T follicular helper cell (primary cell): ENCODE data around the gene SMCO1.
"Not testable (repeated sequence)": the region's sequence is repeated elsewhere in the genome, so short reads cannot be mapped to it uniquely, and the experiment has no call there.

Experiments used
- DNase-seq: peaks from one replicate; pipeline ENCODE4 v3.0.0-alpha.2; 2020; ENCODE audit warnings: low read depth

SMCO1 gene

GRCh38 chr3:196521291-196521690 is 6.1 kb upstream of the SMCO1 start:
- not testable (repeated sequence) for DNase-seq

DNA sequence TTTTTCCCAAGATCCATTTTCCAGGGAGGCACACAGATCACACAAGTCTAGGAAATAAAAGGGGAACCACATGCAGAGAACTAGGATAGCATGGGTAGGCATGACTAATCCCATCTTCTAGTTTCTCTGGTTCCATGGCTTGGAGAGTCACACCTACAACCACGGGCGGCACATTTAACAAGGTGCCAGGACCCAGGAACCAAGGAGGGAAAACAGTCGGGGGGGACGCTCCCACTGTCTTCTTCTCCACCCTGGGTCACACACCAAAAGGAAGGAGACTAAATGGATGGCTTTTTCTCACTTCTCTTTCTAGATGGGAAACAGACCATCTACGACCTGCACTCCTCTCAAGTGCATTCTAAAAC is 4.6 kb upstream of the SMCO1 start:
- no peak for DNase-seq

- DNase-seq, result peak; percentile 36
These were observed 4.0 kb upstream of the SMCO1 start for GRCh38 chr3:196518966-196519717.

GRCh38 chr3:196517919-196518318 is 2.8 kb upstream of the SMCO1 start:
- DNase-seq, result no peak

DNA sequence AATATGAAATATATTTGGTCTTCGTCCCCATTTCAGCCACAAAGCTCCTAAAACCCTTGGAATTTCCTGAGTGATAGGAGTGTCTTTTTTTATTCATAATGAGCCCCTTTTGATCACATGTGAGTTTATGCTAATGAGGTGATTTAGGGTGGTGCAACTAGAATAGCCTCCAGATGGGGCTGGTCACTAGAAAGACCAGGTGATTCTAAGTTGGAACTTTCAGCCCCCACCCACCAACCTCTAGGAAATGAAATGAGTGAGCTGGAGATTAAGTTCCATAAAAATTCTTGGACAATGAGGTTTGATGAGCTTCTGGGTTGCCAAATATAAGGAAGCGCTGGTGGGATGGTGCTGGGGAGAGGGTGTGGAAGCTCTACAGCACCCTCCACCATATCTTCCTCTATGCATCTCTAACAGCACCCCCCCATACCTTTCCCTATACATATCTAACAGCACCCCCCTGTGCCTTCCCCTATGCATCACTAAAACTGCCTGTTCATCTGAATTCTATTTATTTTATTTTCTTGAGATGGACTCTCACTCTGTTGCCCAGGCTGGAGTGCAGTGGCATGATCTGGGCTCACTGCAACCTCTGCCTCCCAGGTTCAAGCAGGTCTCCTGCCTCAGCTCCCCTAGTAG is 2.1 kb upstream of the SMCO1 start:
- no peak for DNase-seq

DNA sequence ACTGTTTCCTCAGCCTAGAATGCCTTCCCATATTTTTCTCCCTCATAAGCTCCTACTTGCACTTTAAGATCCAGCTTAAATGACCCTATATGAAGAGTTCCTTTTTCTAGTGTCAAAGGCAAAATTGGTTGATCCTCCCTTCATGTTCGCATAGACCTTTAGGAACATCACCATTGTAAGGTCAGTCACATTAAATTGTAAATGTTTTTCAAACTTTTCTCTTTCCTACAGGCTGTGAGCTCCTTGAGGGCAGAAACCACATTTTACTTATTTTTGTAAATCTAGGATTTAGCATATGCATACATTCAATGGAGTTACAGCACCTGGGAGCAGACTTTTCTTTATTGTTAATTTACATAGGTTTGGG is 813 bp downstream of the SMCO1 start:
- no peak for DNase-seq

DNA sequence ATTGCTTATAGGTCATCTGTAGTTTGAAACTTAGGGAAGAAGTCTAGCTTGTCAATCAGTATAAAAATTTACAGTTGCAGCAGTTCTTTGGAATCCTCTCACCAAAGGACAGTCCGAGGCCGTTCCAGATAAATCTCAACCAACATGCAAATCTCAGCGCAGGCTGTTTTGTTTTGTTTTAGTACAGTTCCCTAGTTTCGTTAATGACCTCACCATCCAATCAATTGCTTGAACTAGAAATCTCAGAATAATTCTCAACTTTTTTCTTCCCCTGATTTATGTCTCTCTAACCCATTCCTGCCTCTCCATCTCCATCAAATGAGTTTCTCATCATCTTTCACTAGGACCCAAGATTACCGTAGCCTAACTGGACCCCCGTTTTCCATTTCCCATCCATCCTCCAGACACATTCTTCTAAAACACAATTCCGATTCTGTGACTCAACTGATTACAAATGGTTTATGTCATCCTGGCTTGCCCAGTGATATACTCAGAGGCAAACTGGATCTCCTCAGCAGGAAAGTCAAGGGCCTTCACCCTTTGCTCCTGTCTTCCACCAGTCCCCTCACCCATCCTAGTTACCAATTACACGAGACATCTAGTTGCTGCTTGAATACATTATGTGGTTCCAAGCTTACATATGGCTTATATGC is 1.3 kb downstream of the SMCO1 start:
- DNase-seq, result no peak

GRCh38 chr3:196511646-196512425 is 3.3 kb downstream of the SMCO1 start:
- not testable (repeated sequence) for DNase-seq

DNA sequence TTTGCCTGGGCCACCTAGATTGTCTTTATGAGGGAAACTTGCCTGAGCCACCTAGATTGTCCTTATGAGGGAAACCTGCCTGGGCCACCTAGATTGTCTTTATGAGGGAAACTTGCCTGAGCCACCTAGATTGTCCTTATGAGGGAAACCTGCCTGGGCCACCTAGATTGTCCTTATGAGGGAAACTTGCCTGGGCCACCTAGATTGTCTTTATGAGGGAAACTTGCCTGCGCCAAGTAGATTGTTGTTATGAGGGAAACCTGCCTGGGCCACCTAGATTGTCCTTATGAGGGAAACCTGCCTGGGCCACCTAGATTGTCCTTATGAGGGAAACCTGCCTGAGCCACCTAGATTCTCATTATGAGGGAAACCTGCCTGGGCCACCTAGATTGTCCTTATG is 4.0 kb downstream of the SMCO1 start:
- not testable (repeated sequence) for DNase-seq

GRCh38 chr3:196506687-196507086 is 8.5 kb downstream of the SMCO1 start:
- DNase-seq, result no peak

GRCh38 chr3:196504556-196504955 is 10.6 kb downstream of the SMCO1 start:
- no peak for DNase-seq

- not testable (repeated sequence) for DNase-seq
These were observed 11.1 kb downstream of the SMCO1 start for GRCh38 chr3:196504077-196504398.

DNA sequence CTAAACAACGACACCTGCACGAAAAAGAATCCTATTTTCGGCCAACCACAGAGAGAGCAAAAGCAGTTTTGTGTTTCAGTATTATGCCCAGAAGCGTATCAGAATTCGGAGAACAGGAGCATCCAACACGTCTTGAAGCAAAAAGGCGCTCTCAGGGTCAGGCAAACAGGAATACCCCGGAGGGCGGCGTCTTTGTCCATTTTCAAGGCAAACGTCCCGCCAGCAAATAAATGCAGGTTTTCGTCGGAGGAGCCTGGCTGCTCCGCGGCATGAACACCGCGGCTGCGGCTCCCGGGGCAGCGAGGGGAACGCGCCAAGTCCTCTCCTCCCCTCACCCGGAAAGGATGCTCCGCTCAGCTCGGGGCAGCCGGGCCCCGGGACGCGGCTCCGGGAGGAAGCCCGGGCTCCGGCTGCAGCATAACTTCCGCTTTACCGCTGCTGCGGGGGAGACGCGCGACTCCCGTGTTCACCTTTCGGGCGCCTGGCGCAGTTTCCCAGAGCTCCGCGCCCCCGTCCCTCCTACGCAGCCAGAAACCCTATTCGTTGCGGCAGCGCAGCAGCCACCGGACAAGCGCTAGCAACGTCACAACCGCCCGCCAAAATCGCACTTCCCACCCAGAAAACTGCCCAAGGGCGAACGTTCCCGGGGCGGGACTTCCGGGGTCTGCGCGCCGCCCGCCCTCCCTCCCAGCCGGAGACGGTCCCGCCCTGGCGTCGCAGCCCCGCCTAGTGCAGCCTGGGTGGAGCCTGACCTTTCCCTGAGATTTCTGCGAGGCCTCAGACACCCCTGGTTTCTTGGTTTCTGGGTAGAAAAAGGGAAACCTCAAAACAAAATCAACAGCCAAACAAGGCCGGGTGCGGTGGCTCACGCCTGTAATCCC is 11.7 kb downstream of the SMCO1 start, which contains the start of gene RNF168:
Gene RNF168, minus strand, starts transcription at position 573 of the 881 bp plus-strand sequence. CDS start 595 bp downstream, outside the sequence.
- DNase-seq, result peak; percentile 77

DNA sequence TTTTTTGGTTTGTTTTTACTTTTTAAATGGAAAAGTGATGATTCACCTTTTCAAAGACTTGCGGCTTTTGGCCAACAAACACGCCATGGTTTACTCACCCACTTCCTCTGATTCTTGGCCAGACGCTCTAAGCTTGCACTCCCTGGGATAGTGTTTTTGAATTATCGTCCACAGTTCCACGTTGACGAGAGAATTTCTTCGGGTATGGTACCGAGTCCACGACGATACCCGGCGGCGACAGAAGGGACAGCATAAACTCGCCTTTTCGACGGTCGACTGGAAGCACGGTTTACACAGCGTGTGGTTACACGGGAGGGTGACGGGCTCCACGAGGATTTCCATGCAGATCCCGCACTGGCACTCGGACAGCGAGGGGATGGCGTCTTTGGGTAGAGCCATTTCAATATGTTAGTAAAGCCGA is 12.4 kb downstream of the SMCO1 start:
- peak; percentile 62 for DNase-seq

- DNase-seq, result no peak
These were observed 13.7 kb downstream of the SMCO1 start for GRCh38 chr3:196501316-196502044.

GRCh38 chr3:196499807-196500524 is 15.2 kb downstream of the SMCO1 start:
- no peak for DNase-seq

DNA sequence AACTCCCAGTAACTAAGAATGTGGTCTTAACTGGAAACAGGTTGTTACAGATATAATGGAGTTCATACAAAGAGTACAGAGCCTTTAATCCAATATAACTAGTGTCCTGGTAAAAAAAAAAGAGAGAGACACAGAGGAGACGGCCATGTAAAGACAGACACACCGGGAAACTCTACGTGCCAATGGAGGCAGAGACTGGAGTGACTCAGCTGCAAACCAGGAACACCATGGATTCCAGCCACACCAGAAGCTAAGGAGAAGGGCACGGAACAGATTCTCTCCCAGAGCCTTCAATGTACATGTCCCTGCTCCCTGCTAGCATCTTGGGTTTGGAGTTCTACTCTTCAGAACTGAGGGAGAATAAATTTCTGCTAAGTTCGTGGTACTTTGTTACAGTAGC is 16.1 kb downstream of the SMCO1 start:
- no peak for DNase-seq

- no peak for DNase-seq
These were observed 16.8 kb downstream of the SMCO1 start for GRCh38 chr3:196498297-196498696.

DNA sequence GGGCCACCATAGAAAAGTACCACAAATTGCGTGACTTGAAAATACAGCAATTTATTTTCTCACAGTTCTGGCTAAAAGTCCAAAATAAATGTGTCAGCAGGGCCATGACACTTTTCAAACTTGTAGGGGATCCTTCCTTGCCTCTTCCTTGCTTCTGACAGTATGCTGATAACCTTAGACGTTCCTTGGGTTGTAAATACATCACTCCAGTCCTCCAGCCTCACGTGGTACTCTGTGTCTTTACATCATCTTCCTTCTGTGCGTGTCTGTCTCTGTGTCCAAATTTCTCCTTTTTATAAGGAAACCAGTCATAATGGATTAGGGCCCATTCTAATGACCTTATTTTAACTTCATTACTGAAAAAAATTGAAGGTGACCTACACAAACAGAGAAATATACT is 19.0 kb downstream of the SMCO1 start:
- DNase-seq, result no peak

GRCh38 chr3:196493292-196493691 is 21.9 kb downstream of the SMCO1 start:
- DNase-seq, result no peak
